HepG2 (cell line): ENCODE data around the gene TMEM170B. TPM values are rescaled to one million over a fixed set of nuclear protein-coding genes. Genes with fewer than 3 reads are reported as not detected.

Experiments used
- ATAC-seq: fragments of 200-7000 bp; cut with Tn5 transposase; 3 replicates; pipeline ENCODE4 v1.9.1; 2020; ENCODE audit warnings: mild to moderate bottlenecking, moderate library complexity
- BruUV-seq: library from RNA; stranded (reverse); fragments of 400-500 nt; replicated peaks from 2 replicates; lab custom pipeline; 2021; lab: Mats Ljungman, UMichigan
- CTCF ChIA-PET: fragments of 300-600 bp; formaldehyde crosslinking; extraction: SDS; loops from one replicate; lab custom pipeline; 2021; ENCODE audit warnings: low total read pairs, inconsistent platforms, low intra/inter-chr PET ratio; lab: Yijun Ruan, JAX
- POLR2A ChIA-PET: fragments of 350-600 bp; sonication (Branson Sonifier 250); formaldehyde crosslinking; loops from one replicate; lab custom pipeline; 2020; ENCODE audit warnings: antibody characterized with exemption, inconsistent platforms; lab: Yijun Ruan, JAX
- DNase-seq: peaks from one replicate; pipeline ENCODE4 v3.0.0-alpha.2; 2015; ENCODE audit warnings: low spot score
- FAIRE-seq: peaks from 3 replicates; lab custom pipeline; 2011; peaks lifted over from hg19 to GRCh38; lab: Jason Lieb, UNC
- H2AFZ ChIP-seq: one replicate; pipeline ENCODE4 v1.6.1; 2011; ENCODE audit warnings: low read length, inconsistent platforms
- H3K27ac ChIP-seq: fragments of 300-600 bp; 3 replicates; pipeline ENCODE4 v1.8.0; 2011; ENCODE audit warnings: mixed run types, mild to moderate bottlenecking, mixed read lengths, low read length, inconsistent platforms; ENCODE audit not compliant: insufficient read depth; ENCODE audit errors: extremely low read length
- H3K27me3 ChIP-seq, 2 experiments: fragments of 200-600 bp in 1 of 2; 2 replicates in 1 of 2; 3 replicates in 1 of 2; pipeline versions ENCODE4 v1.6.0 to v1.8.0; 2011; ENCODE audit warnings: low read length in 2 of 2, mild to moderate bottlenecking in 2 of 2, moderate library complexity in 2 of 2, inconsistent platforms in 1 of 2; ENCODE audit not compliant: insufficient read depth in 2 of 2, control insufficient read depth in 1 of 2
- H3K36me3 ChIP-seq, 2 experiments: fragments of 200-600 bp in 1 of 2; replicated peaks in 1 of 2; 2 replicates in 1 of 2; 3 replicates in 1 of 2; pipeline versions ENCODE4 v1.5.1 to v1.8.0; 2011; ENCODE audit warnings: low read length in 2 of 2, inconsistent platforms in 1 of 2; ENCODE audit not compliant: insufficient read depth in 2 of 2, control insufficient read depth in 1 of 2
- H3K4me1 ChIP-seq: 2 replicates; pipeline ENCODE4 v1.5.1; 2012; ENCODE audit warnings: low read length, inconsistent platforms; ENCODE audit not compliant: insufficient read depth
- H3K4me2 ChIP-seq: 2 replicates; pipeline ENCODE4 v1.6.0; 2011; ENCODE audit warnings: low read depth, low read length, inconsistent platforms
- H3K4me3 ChIP-seq, 3 experiments: fragments of 200-600 bp in 1 of 3; sonication (generic), shearing (Covaris generic) in 1 of 3; replicated peaks in 1 of 3; 2 replicates each; pipeline ENCODE4 v1.5.1; 2011 to 2016; ENCODE audit warnings: low read length in 3 of 3, inconsistent platforms in 2 of 3, low read depth in 2 of 3, mild to moderate bottlenecking in 2 of 3, control low read depth in 1 of 3, mixed read lengths in 1 of 3; ENCODE audit not compliant: insufficient read depth in 1 of 3
- H3K79me2 ChIP-seq: one replicate; pipeline ENCODE4 v1.6.1; 2011; ENCODE audit warnings: low read length, inconsistent platforms; ENCODE audit not compliant: insufficient read depth
- H3K9ac ChIP-seq: 2 replicates; pipeline ENCODE4 v1.6.0; 2011; ENCODE audit warnings: mild to moderate bottlenecking, low read depth, low read length, inconsistent platforms; ENCODE audit not compliant: insufficient read depth
- H3K9me3 ChIP-seq: 2 replicates; pipeline ENCODE4 v1.5.1; 2012; ENCODE audit warnings: mild to moderate bottlenecking, low read length
- H4K20me1 ChIP-seq: 2 replicates; pipeline ENCODE4 v1.6.0; 2011; ENCODE audit warnings: inconsistent platforms, mild to moderate bottlenecking, low read length, moderate library complexity; ENCODE audit not compliant: insufficient read depth
- CCDC6 ChIP-seq: sonication (generic); formaldehyde crosslinking; IDR thresholded peaks from 2 replicates; pipeline ENCODE4 v1.8.1; 2022; ENCODE audit warnings: mild to moderate bottlenecking, missing genetic modification reagents, moderate library complexity
- FOXM1 ChIP-seq: sonication (generic); formaldehyde crosslinking; IDR thresholded peaks from 2 replicates; pipeline ENCODE4 v1.5.0; 2020; ENCODE audit warnings: missing genetic modification reagents
- TFDP2 ChIP-seq: sonication (generic); formaldehyde crosslinking; IDR thresholded peaks from 2 replicates; pipeline ENCODE4 v1.4.0; 2020; ENCODE audit warnings: missing genetic modification reagents
- ZBTB20 ChIP-seq: sonication (generic); formaldehyde crosslinking; IDR thresholded peaks from 2 replicates; pipeline ENCODE4 v1.8.1; 2023; ENCODE audit warnings: missing genetic modification reagents, low read depth, mild to moderate bottlenecking, borderline replicate concordance
- ZBTB40 ChIP-seq, 2 experiments: fragments of 450-650 bp in 1 of 2; sonication (generic) in 1 of 2; formaldehyde crosslinking in 1 of 2; IDR thresholded peaks; 2 replicates each; pipeline versions ENCODE4 v1.6.1 to v1.8.0; 2016 to 2022; ENCODE audit warnings: antibody characterized with exemption in 1 of 2, mild to moderate bottlenecking in 1 of 2, missing genetic modification reagents in 1 of 2
- ZFP36L2 ChIP-seq: sonication (generic); formaldehyde crosslinking; IDR thresholded peaks from 2 replicates; pipeline ENCODE4 v1.4.0; 2020; ENCODE audit warnings: missing genetic modification reagents
- ZNF580 ChIP-seq: IDR thresholded peaks from 2 replicates; pipeline ENCODE4 v1.6.1; 2016; ENCODE audit warnings: low read depth, borderline replicate concordance
- ZNF761 ChIP-seq: sonication (generic); formaldehyde crosslinking; conservative IDR thresholded peaks from 2 replicates; pipeline ENCODE4 v1.4.0; 2020; ENCODE audit warnings: mild to moderate bottlenecking, missing genetic modification reagents
- WGBS: methylation state at CpG from one replicate; pipeline ENCODE4 v1.1.6; 2017; ENCODE audit warnings: low lambda C conversion rate; 5-methylcytosine and 5-hydroxymethylcytosine counted together
- in situ Hi-C: cut with HindIII; loops from 2 replicates; pipeline ENCODE4 v1.10.0; 2017; ENCODE audit warnings: low pct_unique_long_range_greater_than_20kb; ENCODE audit not compliant: extremely low pct_ligation_motif_present
- intact Hi-C: fragments of 100-400 bp; cut with micrococcal nuclease; formaldehyde crosslinking; loops from one replicate; pipeline ENCODE4 v1.10.0; 2022; ENCODE audit not compliant: unreplicated experiment
- polyA plus RNA-seq, 8 experiments: library from polyadenylated mRNA; depleted of rRNA in 3 of 8; stranded (reverse) in 7 of 8; unstranded in 1 of 8; fragments of >200 nt; fragmentation: Illumina TruSeq in 4 of 8; extraction: Trizol in 4 of 8; gene quantifications; 2 replicates each; pipeline versions ENCODE4 v1.2.1 to v1.2.3, GENCODE V29; 2011 to 2016; ENCODE audit warnings: low read depth in 4 of 8, missing spikeins in 1 of 8, mixed read lengths in 1 of 8; ENCODE audit not compliant: insufficient read depth in 1 of 8
- total RNA-seq, 5 experiments: library from RNA; depleted of rRNA; stranded (reverse); fragments of >200 nt; fragmentation: Illumina TruSeq; extraction: Trizol; gene quantifications; 2 replicates each; pipeline ENCODE4 v1.2.3, GENCODE V29; 2016; ENCODE audit warnings: low read depth in 1 of 5

The TMEM170B gene
- total and polyA plus RNA-seq, 2 of the 13 experiments (the other 11 are each of a cell fraction or from before 2014, with no cell fraction given) = 3.3 to 9.4 TPM

GRCh38 chr6:11563793-11564192 is 26.2 kb downstream of the TMEM170B start:
- Histone ChIP-seq H2AFZ (no peak overlapping the region), H3K9me3 (no peaks in the 10 kb centered on the region), H3K9ac (no peak overlapping the region), H4K20me1 (no peaks in the 10 kb centered on the region), H3K27ac (no peak overlapping the region), H3K4me1 (no peaks in the 10 kb centered on the region), H3K36me3 (peaks cover 2 to 16% of the 10 kb centered on the region in 2 experiments; a peak in 2 of 5 replicates)
- DNase-seq = no peak
- intact Hi-C loops = no loop called here
- no TSS peak for BruUV-seq
- 92% methylated on average over 3 of the region's 3 CpGs for WGBS
- CTCF ChIA-PET = no interaction called here
- FAIRE-seq = no peak
- TF ChIP-seq TFDP2 (CRISPR knock-in tag) (no peak), CCDC6 (CRISPR knock-in tag) (no peak), ZNF761 (no peak), ZNF580 (CRISPR knock-in tag) (no peak)
- TF ChIP-seq, all 625 proteins: peak for 0
- Histone ChIP-seq H3K79me2 (no peaks in the 10 kb centered on the region), H3K27me3 (no peaks in the 10 kb centered on the region), H3K4me3 (no peak overlapping the region), H3K4me2 (no peak overlapping the region)
- in situ Hi-C loops = no loop called here
- POLR2A ChIA-PET = no interaction called here
- ATAC-seq = no peak

GRCh38 chr6:11566609-11567008 is 29.1 kb downstream of the TMEM170B start:
- Histone ChIP-seq H3K27ac (no peak overlapping the region), H3K27me3 (no peaks in the 10 kb centered on the region), H3K4me1 (no peaks in the 10 kb centered on the region), H3K9ac (no peak overlapping the region), H3K4me3 (no peak overlapping the region), H3K79me2 (no peaks in the 10 kb centered on the region), H3K9me3 (no peaks in the 10 kb centered on the region), H3K4me2 (no peak overlapping the region), H2AFZ (no peak overlapping the region), H3K36me3 (peaks cover 2 to 16% of the 10 kb centered on the region in 2 experiments; a peak in 2 of 5 replicates), H4K20me1 (no peaks in the 10 kb centered on the region)
- in situ Hi-C loops = no loop called here
- FAIRE-seq (no peak), ATAC-seq (no peak), DNase-seq (no peak)
- intact Hi-C loops = no loop called here
- ChIA-PET POLR2A (no interaction called here), CTCF (no interaction called here)
- no TSS peak for BruUV-seq
- WGBS = 99% methylated on average over 8 of the region's 8 CpGs
- TF ChIP-seq ZFP36L2 (no peak), FOXM1 (CRISPR knock-in tag) (no peak), ZBTB20 (CRISPR knock-in tag) (no peak), ZBTB40 (IDR thresholded peaks at IDR 0.05) (no peak), ZBTB40 (CRISPR knock-in tag; IDR thresholded peaks at IDR 0.05) (no peak)
